OCI-LY1 (cell line): ENCODE measurements around the gene TIMM17B.

Experiments used
- H2AFZ ChIP-seq: fragments of 200-600 bp; sonication (generic), shearing (Covaris generic); 2 replicates; pipeline ENCODE4 v1.6.0; 2014; ENCODE audit warnings: antibody characterized with exemption, mild to moderate bottlenecking, low read length
- H3F3A ChIP-seq: fragments of 200-600 bp; sonication (generic), shearing (Covaris generic); 2 replicates; pipeline ENCODE4 v1.6.0; 2014; ENCODE audit warnings: mild to moderate bottlenecking, antibody characterized with exemption, low read length, moderate library complexity; ENCODE audit not compliant: insufficient read depth
- H3K27ac ChIP-seq: fragments of 200-600 bp; sonication (generic); 2 replicates; pipeline ENCODE4 v1.5.1; 2014; ENCODE audit warnings: low read length, mixed run types, mild to moderate bottlenecking, low read depth; ENCODE audit not compliant: poor library complexity, severe bottlenecking
- H3K27me3 ChIP-seq: fragments of 200-600 bp; sonication (generic); 2 replicates; pipeline ENCODE4 v1.6.0; 2014; ENCODE audit warnings: antibody characterized with exemption, mild to moderate bottlenecking, low read length, moderate library complexity; ENCODE audit not compliant: insufficient read depth
- H3K36me3 ChIP-seq: fragments of 200-600 bp; sonication (generic); 2 replicates; pipeline ENCODE4 v1.6.1; 2014; ENCODE audit warnings: mild to moderate bottlenecking, antibody characterized with exemption, low read length, moderate library complexity, mixed read lengths; ENCODE audit not compliant: insufficient read depth
- H3K4me1 ChIP-seq: fragments of 200-600 bp; sonication (generic); 2 replicates; pipeline ENCODE4 v1.5.1; 2014; ENCODE audit warnings: mild to moderate bottlenecking, low read length, moderate library complexity; ENCODE audit not compliant: insufficient read depth, severe bottlenecking
- H3K4me2 ChIP-seq: fragments of 200-600 bp; sonication (generic), shearing (Covaris generic); 2 replicates; pipeline ENCODE4 v1.6.1; 2014; ENCODE audit warnings: low read length
- H3K4me3 ChIP-seq: fragments of 200-600 bp; sonication (generic); 2 replicates; pipeline ENCODE4 v1.5.1; 2014; ENCODE audit warnings: low read length, low read depth, mild to moderate bottlenecking, mixed read lengths; ENCODE audit not compliant: poor library complexity, severe bottlenecking
- H3K79me2 ChIP-seq: fragments of 200-600 bp; shearing (Covaris generic); 2 replicates; pipeline ENCODE4 v1.6.1; 2016; ENCODE audit warnings: mixed run types, low read length, mixed read lengths; ENCODE audit not compliant: insufficient read depth
- H3K9ac ChIP-seq: fragments of 200-600 bp; sonication (generic), shearing (Covaris generic); 2 replicates; pipeline ENCODE4 v1.6.1; 2014; ENCODE audit warnings: mild to moderate bottlenecking, low read length, mixed read lengths
- H3K9me2 ChIP-seq: fragments of 200-600 bp; sonication (generic), shearing (Covaris generic); 2 replicates; pipeline ENCODE4 v1.6.1; 2014; ENCODE audit warnings: low read depth, mild to moderate bottlenecking, low read length, mixed read lengths
- H3K9me3 ChIP-seq: fragments of 200-600 bp; shearing (Covaris generic); 2 replicates; pipeline ENCODE4 v1.6.1; 2014; ENCODE audit warnings: low read length, mixed read lengths
- H4K20me1 ChIP-seq: fragments of 200-600 bp; sonication (generic), shearing (Covaris generic); 2 replicates; pipeline ENCODE4 v1.6.0; 2016; ENCODE audit warnings: mild to moderate bottlenecking, low read length; ENCODE audit not compliant: insufficient read depth
- CTCF ChIP-seq: fragments of 200-600 bp; sonication (generic), shearing (Covaris generic); IDR thresholded peaks from 2 replicates; pipeline ENCODE4 v1.5.1; 2017; ENCODE audit warnings: mild to moderate bottlenecking, antibody characterized with exemption, low read length, moderate library complexity, mixed read lengths
- EZH2 ChIP-seq: fragments of 200-600 bp; sonication (generic), shearing (Covaris generic); IDR thresholded peaks from 2 replicates; pipeline ENCODE4 v1.8.0; 2017; ENCODE audit warnings: borderline replicate concordance, mixed run types, mild to moderate bottlenecking, antibody characterized with exemption, low read length, moderate library complexity, mixed read lengths

The TIMM17B gene

DNA sequence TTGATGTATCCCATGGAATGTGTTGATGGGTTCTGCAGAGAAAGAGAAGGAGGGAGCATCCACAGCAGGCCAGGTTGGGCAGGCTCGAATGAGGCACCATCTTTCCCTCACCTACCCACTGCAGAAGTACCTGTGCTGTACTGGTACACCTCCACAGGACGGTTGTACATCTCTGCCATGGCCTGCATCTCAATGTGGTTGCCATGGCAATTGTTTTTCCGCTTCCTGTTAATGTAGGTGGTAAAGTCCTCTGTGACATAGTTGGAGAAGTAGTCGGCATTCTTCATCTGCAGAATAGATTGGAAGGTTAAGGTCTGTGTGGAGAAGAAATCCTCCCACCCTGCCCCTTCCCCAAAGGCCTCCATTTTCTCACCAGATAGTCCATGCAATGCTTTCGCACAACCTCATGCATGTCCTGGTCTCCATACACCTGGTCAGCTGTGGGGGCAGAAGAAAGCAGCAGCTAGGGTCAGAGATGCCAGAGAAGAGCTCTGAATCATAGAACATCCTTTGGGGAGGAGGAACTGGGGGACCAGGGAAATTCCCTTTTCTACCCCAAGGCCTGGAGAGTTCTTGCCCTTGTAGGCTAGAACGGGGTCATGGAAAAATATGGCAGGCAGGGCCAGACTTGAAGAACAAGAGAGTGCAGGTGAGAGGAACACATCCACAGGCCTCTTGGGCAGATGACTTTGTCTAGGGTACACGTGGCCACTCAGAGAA is 37.2 kb upstream of the TIMM17B start:
- Histone ChIP-seq H3K27me3 (no peaks in the 10 kb centered on the region), H3K4me3 (no peak overlapping the region), H3K9me2 (no peaks in the 10 kb centered on the region), H3K4me2 (no peak overlapping the region), H3F3A (no peaks in the 10 kb centered on the region), H3K36me3 (peaks cover 38% of the 10 kb centered on the region), H3K9me3 (no peaks in the 10 kb centered on the region), H2AFZ (no peak overlapping the region), H4K20me1 (no peaks in the 10 kb centered on the region), H3K9ac (no peak overlapping the region), H3K4me1 (peaks cover 57% of the 10 kb centered on the region), H3K79me2 (no peaks in the 10 kb centered on the region), H3K27ac (peak overlapping the region; percentile 77)
- TF ChIP-seq CTCF (no peak), EZH2 (no peak)

DNA sequence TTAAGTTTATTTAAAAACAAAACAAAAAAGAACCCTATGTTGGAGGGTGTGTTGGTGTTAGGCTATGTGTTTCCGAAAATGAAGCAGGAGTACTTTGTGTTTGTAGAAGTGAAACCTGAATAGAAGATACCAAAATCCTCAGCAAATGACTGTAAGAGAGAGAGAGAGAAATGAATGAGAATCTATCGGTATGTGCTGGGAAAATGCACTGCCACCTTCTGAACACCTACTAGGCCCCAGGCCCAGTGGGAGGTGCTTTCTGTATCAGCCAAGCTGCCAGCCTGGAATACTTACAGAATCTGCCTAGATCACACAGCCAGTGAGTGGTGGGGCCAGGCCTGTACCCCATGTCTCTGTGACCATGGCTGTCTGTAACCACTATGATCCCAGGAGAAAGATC is 36.2 kb upstream of the TIMM17B start:
- Histone ChIP-seq H3F3A (no peaks in the 10 kb centered on the region), H3K9ac (no peak overlapping the region), H3K79me2 (no peaks in the 10 kb centered on the region), H3K4me2 (no peak overlapping the region), H3K27ac (peak overlapping the region; percentile 72), H4K20me1 (no peaks in the 10 kb centered on the region), H3K9me2 (no peaks in the 10 kb centered on the region), H3K27me3 (no peaks in the 10 kb centered on the region), H3K4me3 (no peak overlapping the region), H3K36me3 (peaks cover 38% of the 10 kb centered on the region), H3K4me1 (peaks cover 47% of the 10 kb centered on the region), H2AFZ (no peak overlapping the region), H3K9me3 (no peaks in the 10 kb centered on the region)
- TF ChIP-seq EZH2 (no peak), CTCF (no peak)

DNA sequence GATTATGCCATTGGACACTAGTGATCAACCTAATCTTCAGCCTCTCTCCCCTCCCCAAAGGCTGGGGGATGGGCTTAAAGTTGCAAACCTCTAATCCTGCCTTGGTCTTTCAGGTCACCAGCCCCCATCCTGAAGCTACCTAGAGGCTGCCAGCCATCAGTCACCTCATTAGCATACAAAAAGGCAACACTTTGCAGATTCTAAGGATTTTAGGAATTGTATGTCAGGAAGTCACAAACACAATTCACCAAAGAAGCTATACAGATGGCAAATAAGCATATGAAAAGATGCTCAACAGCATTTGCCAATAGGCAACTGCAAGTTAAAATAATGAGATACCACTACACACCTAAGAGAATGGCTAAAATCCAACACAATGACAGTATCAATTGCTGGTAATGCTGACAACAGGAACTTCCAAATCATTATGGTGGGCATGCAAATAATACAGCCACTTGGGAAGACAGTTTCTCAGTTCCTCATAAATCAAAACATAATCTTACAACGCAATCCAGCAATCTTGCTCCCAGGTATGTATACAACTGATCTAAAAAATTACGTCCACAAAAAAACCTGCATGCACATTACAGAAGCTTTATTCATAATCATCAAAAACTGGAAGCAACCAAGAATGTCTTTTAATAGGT is 30.3 kb upstream of the TIMM17B start:
- Histone ChIP-seq H3K9me3 (no peaks in the 10 kb centered on the region), H3K4me2 (no peak overlapping the region), H4K20me1 (no peaks in the 10 kb centered on the region), H3F3A (no peaks in the 10 kb centered on the region), H3K4me3 (no peak overlapping the region), H2AFZ (no peak overlapping the region), H3K9ac (no peak overlapping the region), H3K79me2 (no peaks in the 10 kb centered on the region), H3K27ac (no peak overlapping the region), H3K36me3 (peaks cover 34% of the 10 kb centered on the region), H3K9me2 (no peaks in the 10 kb centered on the region), H3K4me1 (peaks cover 12% of the 10 kb centered on the region), H3K27me3 (no peaks in the 10 kb centered on the region)
- no peak for TF ChIP-seq EZH2
- no peak for TF ChIP-seq CTCF
